Breast epithelium (tissue), 3 donors: ENCODE measurements around the gene FOXL1.

Experiments used
- POLR2A ChIP-seq: fragments of 450-650 bp; IDR thresholded peaks from one replicate; pipeline ENCODE4 v1.6.1; 2016; ENCODE audit warnings: antibody characterized with exemption, mild to moderate bottlenecking, moderate library complexity
- POLR2AphosphoS5 ChIP-seq, 3 donors: sonication (generic); formaldehyde crosslinking; IDR thresholded peaks; one replicate each; pipeline ENCODE4 v1.6.1; 2017; ENCODE audit warnings: antibody characterized with exemption in 3 of 3
- TF ChIP-seq, protein P1 (sequence below), 3 donors: fragments of 450-650 bp; IDR thresholded peaks; one replicate each; pipeline ENCODE4 v1.5.1; 2016 to 2017; ENCODE audit warnings: antibody characterized with exemption in 3 of 3, mild to moderate bottlenecking in 3 of 3, moderate library complexity in 3 of 3

DNA sequence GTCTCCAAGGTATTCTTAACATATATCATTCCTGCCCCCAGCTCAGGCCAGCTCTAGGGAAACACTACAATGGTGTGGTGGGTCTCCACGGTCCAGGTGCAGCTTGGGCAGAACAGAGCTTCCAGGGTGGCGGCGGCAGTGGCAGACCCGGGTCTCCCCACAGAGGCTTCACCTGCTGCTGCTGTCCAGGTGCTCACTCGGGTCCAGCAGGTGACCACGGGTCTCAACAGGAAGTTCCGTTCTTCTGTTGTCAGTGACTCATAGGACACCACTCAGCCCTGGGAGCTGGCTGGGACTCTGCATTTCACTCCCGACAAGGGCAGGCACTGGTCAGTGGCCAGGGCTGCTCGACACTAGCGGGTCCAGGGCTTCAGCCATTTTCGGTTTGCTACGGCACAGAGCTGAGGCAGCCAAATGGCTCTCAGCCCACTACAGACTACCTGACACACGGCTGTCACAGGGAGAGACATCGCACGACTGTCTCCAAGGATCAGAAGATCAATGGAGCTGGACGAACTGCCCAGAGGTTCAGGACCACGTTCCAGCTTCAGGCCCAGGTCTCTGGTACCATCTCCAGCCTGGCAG is 40.1 kb upstream of the FOXL1 start:
- TF ChIP-seq, protein P1, sequence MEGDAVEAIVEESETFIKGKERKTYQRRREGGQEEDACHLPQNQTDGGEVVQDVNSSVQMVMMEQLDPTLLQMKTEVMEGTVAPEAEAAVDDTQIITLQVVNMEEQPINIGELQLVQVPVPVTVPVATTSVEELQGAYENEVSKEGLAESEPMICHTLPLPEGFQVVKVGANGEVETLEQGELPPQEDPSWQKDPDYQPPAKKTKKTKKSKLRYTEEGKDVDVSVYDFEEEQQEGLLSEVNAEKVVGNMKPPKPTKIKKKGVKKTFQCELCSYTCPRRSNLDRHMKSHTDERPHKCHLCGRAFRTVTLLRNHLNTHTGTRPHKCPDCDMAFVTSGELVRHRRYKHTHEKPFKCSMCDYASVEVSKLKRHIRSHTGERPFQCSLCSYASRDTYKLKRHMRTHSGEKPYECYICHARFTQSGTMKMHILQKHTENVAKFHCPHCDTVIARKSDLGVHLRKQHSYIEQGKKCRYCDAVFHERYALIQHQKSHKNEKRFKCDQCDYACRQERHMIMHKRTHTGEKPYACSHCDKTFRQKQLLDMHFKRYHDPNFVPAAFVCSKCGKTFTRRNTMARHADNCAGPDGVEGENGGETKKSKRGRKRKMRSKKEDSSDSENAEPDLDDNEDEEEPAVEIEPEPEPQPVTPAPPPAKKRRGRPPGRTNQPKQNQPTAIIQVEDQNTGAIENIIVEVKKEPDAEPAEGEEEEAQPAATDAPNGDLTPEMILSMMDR (IDR thresholded peaks at IDR 0.05): no peak
- no peak for TF ChIP-seq POLR2A
- TF ChIP-seq POLR2AphosphoS5 (IDR thresholded peaks at IDR 0.05): no peak
